Stimulated activated CD8-positive, alpha-beta memory T cell treated with anti-CD3 and anti-CD28 coated beads, Interleukin-12 subunit alpha, Interleukin-12 subunit beta, amount 100 ng/mL, for 1 hour (primary cell): Measurements from ENCODE around the gene NFS1.

ENCODE experiments used
- DNase-seq: peaks from one replicate; pipeline ENCODE4 v3.0.0-alpha.2; 2020; ENCODE audit warnings: low read depth

NFS1 gene

GRCh38 chr20:35640724-35641123 lies 58.4 kb downstream of the NFS1 start:
- DNase-seq = no peak

GRCh38 chr20:35638751-35639150 lies 60.4 kb downstream of the NFS1 start:
- DNase-seq = no peak

DNA sequence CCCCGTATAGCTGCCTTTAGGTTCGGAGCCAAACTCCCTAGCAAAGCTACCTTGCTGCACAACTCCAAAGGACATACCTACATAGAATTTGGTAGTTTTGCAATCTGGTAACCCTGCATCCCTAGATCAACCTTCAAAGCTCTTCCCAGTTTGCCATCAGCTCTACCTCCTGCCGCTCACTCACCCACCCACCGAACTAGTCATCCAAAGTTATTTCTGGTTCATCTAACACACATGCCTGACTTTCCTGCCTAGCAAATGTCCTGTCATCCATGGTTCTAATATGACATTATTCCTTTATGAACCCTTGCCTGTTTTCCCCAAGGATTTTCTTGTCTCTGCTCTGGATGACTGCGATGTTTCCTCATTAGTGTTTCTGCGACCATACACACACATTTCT lies 61.9 kb downstream of the NFS1 start:
- DNase-seq = no peak

GRCh38 chr20:35636095-35636494 lies 63.1 kb downstream of the NFS1 start:
- no peak for DNase-seq

DNA sequence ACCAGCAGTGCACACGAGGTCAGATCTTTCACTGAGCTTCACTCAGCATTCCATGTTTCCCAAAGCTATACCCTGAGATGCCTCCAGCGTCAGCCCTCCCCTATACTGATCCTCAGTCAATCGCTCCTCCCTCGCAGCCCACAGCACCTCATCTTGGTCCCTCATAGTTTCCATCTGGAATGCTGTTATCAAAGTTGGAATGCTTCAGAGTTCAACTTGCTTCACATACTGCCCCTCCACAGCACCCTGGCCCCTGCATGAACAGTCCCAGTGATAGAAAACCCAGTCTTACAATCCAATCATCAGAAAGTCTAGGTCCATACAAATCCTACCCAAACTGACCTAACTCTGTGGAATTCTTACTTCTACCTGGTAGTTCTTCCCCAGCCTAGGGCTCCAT lies 63.5 kb downstream of the NFS1 start:
- no peak for DNase-seq

DNA sequence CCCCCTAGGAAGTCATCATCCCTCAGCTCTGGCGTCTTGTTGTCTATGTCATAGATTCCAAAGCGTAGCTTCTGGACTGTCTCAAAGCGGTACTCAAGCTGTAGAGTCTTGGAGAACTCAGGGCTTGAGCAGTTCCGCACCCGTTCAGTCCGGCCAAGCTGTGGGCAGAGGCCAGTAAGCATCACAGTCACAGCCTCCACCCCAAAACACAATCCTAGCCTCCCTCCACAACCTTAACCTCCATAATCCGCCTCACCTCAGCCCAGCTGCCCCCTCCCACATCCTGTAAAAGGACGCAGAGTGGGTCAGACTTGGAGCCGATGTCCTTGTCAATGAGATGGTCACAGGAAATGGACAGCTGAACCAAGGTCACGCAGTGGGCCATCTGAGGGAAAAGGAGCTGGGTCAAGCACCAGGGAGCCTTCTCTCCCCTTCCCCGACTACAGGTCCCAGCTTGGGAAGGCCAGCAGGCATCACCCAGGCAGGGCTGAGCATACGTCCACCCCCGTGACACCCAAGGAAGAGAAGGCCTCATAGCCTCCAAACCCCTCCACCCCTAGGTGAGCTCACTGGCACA lies 66.5 kb downstream of the NFS1 start:
- DNase-seq = no peak

DNA sequence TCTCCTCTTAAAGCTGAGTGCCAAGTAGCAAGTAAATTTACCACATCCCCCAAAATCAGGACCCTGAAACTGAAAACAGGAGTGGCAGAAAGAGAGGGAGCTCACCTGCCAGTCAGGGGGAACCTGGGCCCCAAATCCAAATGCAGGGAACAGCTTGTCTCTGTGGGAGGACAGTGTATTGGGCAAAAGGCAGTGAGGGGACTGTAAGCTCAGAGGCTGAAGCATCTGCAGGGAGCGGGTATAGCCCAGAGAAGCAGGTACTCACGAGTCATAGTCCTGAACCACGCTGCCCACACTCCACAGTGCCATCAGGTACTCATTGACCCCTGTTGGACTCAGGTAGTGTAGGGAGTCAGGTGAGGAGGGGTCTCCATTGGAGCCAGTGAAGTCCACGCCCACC lies 68.5 kb downstream of the NFS1 start:
- DNase-seq = no peak

DNA sequence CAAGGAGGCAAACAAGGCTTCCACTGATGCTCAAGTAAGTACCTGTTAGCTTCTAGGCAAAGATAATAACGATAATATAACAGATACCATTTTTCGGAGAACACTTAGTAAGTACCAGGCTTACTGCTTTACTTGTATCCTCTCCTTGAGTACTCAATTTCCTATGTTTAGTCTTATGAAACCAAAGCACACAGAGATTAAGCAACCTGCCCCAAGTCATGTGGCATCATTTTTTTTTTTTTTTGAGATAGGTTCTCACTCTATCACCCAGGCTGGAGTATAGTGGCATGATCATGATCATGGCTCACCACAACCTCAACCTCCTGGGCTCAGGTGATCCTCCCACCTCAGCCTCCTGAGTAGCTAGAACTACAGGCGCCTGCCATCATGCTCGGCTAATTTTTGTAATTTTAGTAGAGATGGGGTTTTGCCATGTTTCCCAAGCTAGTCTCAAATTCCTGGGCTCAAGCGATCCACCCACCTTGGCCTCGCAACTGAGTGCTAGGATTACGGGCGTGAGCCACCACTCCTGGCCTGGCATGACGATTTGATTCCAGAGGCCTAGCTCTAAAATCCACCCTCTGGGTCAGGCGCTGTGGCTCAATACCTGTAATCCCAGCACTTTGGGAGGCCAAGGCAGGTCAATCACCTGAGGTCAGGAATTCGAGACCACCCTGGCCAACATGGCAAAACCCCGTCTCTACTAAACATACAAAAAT lies 69.6 kb downstream of the NFS1 start:
- DNase-seq = no peak

DNA sequence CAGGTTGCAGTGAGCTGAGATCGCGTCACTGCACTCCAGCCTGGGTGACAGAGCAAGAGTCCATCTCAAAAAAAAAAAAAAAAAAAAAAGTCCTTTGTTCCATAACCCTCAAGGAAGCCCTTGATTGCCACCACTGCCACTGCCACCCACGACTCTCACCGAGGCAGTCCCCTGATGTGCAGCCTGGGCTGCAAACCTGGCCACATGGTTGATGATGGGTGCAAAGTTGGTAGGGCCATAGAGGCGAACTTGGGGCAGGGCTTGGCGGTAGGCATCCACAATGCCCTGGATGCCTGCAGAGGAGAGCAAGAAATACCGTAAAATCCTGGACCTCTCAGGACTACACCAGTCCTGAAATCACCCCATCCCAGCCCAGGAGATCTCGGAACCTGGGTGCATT lies 72.0 kb downstream of the NFS1 start:
- DNase-seq = no peak

DNA sequence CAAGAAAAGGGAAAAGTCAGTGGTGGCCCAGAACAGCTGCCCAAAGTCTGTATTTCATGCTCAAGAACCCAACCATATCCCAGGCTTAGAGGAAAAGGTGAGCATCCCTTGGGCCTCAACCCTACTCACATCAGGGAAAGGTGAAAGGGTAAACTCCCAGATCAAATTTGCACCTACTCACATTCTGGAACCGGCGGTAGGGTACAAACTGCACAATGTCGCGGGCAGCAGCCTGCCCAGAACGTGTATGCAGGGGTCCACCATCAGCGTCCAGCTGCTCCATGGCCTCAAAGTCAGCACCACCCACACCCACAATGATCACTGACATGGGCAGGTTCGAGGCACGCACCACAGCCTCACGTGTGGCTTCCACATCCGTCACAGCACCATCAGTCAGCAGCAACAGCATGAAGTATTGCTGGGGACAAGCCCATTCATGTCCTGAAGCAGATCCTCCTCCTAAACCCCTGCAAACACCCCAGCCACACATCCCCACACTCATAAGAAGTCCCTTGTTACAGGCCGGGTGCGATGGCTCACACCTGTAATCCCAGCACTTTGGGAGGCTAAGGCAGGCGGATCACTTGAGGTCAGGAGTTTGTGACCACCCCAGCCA lies 72.7 kb downstream of the NFS1 start:
- no peak for DNase-seq

DNA sequence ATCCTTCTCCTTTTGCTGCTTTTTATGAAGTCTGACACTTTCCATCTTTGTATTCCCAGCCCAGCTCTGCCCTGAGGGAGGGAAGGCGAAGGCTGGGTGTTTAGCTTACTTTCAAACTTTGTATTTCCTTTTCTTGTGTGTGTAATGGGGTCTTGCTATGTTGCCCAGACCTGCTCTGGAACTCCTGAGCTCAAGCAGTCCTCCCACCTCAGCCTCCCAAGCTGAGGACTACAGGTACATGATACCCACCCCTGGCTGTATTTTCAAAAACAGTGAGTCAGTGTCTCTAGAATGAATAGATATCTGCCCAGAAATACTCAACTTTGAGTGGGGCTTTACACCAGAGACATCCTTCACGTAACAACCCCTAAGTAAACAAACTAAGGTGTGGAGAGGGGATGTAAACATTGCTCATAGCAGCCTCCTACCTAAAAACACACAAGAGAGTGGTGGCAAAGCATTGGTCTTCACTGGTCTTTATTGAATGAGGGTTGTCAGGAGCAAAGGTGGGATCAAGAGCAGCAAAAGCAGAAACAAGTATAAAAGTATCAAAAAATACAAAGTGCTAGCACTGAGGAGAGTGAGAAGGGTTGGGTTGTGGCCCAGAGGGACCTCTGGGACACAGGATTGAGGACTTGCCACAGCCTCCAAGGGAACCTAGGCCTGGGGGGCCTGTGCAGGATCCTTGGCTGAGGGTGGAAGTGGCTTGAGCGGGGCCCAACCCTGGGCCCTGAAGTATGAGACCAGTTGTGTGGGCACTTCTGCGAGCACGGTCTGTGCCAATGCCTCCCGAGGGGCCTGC lies 73.4 kb downstream of the NFS1 start:
- DNase-seq = no peak

DNA sequence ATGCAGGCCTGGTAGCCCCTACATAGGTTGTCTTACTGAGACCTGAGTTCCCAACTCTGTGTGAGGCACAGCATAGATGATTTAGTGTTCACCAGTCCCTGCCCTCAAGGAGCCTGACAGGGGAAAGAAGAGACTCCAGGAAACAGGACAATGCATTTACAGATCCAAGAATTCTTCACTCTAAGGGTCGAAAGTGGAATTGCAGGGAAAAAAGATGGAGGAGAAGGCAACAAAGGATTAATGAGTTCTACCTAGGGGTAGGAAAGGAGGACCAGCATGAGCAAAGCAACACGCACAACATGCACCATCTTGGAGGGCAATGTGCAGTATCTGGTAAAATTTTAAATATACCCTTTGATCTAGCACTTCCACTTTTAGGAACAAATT lies 77.6 kb downstream of the NFS1 start:
- DNase-seq = no peak

DNA sequence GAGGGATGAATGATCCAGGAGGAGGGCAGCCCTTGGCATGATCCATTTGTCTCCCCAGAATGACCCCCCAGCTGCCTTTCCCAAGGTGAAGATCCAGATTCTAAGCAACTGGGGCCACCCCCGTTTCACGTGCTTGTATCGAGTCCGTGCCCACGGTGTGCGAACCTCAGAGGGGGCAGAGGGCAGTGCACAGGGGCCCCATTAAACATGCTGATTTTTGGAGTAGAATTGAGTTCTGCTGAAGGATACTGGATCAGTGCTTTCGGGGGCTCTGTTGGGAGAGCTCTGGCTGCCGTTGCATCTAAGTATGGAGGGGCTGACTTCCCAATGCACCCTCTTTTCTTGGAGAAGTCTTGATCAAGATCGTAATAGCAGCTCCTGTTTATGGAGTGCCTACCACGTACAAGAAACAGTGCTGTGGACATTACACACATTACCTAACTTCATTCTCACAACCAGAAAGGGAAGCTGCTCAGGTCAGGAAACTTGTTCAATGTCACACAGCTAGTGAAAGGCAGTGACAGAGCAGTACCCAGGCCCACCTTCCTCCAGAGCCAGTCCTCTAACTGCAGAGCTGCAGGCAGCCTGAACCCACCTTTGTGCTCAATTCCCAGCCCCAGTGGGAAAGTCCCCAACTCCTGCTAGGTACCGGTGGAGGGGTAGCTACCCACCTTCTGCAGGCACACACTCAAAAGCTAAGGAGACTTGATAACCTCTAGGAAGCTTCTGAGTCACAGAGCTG lies 78.2 kb downstream of the NFS1 start:
- DNase-seq = no peak

GRCh38 chr20:35619196-35620095 lies 79.7 kb downstream of the NFS1 start:
- peak; percentile 56 for DNase-seq

DNA sequence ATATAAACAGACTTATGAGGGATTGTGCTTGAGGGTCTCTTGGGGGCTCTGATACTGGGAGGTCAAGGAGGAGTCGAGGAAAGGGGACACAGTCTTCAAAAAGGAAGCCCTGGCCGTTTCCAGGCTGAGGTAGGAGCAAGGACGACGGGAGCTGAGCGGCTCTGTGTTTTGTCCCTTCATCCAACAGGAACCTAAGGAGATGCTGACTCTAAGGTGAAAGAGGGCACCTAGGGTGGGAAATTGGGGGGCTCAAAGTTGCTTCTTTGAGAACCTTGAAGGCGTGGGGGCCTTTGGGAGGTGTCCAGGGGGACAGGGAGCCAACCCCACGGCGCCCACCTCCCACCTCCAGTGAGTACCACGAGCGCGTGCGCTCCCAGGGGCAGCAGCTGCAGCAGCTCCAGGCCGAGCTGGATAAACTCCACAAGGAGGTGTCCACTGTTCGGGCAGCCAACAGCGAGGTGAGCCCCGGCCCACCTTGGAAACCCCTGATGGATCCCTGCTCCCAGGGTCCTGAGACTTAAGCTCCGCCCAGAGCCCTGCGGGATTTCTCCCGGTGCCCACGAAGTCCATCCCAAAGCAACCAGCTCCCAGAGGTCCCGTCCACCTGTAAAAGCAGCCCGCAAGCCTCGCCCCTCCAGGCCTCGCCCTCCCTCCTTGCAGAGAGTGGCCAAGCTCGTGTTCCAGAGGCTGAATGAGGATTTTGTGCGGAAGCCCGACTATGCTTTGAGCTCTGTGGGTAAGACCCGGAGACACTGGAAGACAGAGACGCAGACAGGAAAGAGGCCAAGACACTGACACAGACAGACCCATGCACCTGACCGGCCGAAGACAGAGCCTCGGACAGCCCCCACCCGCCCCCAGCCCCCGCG lies 80.7 kb downstream of the NFS1 start:
- DNase-seq = no peak
